Measurements from ENCODE around the gene GK.

DNA sequence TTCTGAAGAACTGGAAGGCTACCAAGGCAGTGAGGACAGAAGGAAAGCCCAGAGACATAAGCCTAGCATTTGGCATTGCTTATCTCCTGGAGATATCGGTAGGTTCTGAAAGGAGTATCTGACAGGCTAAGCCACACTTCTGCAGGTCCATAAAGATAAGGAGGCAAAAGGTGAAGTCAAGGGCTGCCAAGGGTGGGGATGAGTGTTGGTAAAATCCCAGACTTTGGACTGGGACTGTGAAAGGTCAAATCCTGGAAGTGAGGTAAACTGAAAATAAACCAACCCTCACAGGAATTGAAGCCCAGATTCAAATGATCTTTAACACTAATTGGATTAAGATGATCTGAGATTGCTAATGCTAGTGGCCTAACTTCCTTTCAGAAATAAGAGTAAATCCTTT, 27.4 kb downstream of the GK start:
- TF ChIP-seq, protein P1, sequence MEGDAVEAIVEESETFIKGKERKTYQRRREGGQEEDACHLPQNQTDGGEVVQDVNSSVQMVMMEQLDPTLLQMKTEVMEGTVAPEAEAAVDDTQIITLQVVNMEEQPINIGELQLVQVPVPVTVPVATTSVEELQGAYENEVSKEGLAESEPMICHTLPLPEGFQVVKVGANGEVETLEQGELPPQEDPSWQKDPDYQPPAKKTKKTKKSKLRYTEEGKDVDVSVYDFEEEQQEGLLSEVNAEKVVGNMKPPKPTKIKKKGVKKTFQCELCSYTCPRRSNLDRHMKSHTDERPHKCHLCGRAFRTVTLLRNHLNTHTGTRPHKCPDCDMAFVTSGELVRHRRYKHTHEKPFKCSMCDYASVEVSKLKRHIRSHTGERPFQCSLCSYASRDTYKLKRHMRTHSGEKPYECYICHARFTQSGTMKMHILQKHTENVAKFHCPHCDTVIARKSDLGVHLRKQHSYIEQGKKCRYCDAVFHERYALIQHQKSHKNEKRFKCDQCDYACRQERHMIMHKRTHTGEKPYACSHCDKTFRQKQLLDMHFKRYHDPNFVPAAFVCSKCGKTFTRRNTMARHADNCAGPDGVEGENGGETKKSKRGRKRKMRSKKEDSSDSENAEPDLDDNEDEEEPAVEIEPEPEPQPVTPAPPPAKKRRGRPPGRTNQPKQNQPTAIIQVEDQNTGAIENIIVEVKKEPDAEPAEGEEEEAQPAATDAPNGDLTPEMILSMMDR (IDR thresholded peaks at IDR 0.05 in 8 of 11, conservative IDR thresholded peaks at IDR 0.05 in 3 of 11) = no peak
- TF ChIP-seq POLR2AphosphoS5 (IDR thresholded peaks at IDR 0.05) (no peak), POLR2A (IDR thresholded peaks at IDR 0.05) (no peak)

All from spleen (tissue), 7 donors.